Measurements from ENCODE around the gene ZNHIT2.
A peak's percentile ranks its signal among the peaks of the same experiment; 100 is the strongest.

Gene ZNHIT2

GRCh38 chr11:65096926-65097325, 20.6 kb downstream of the ZNHIT2 start:
- TF ChIP-seq CTCF (conservative IDR thresholded peaks at IDR 0.05; ENCODE audit: low read length) = no peak
- no peak for DNase-seq (ENCODE audit: low read depth)
- peak overlapping the region; percentile 85 for H3K4me3 ChIP-seq (ENCODE audit: low read length)

GRCh38 chr11:65095974-65096806, 21.3 kb downstream of the ZNHIT2 start, which contains the start of gene VPS51:
Gene VPS51 (plus strand): TSS chr11:65096214. CDS start chr11:65096251, 37 bp downstream.
- peak; percentile 89 for DNase-seq (ENCODE audit: low read depth)
- H3K4me3 ChIP-seq (ENCODE audit: low read length) = peak within 1 kb of the TSS; percentile 85
- TF ChIP-seq CTCF (conservative IDR thresholded peaks at IDR 0.05; ENCODE audit: low read length) = no peak

- TF ChIP-seq CTCF (conservative IDR thresholded peaks at IDR 0.05; ENCODE audit: low read length) = no peak
- H3K4me3 ChIP-seq (ENCODE audit: low read length) = peak overlapping the region; percentile 85
- no peak for DNase-seq (ENCODE audit: low read depth)
Observed at GRCh38 chr11:65095427-65095826, 22.1 kb downstream of the ZNHIT2 start.

DNA sequence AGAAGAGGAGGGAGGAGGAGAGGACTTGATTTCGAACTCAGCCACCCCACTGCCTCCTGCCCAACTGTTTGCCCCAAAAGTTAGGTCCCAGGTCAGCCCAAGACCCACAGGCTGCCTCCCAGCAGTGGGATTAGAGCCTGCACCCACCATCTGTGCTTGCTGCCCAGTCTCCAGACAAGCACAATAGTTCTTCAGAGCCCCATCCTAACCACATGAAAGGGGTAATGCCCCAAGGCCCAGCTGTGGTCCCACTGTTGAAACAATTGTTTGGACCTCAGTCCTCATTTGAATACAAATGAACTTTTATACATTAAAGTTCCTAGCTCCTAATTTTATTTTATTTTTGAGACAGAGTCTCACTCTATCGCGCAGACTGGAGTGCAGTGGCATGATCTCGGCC, 26.9 kb downstream of the ZNHIT2 start:
- no peak for TF ChIP-seq CTCF (conservative IDR thresholded peaks at IDR 0.05; ENCODE audit: low read length)
- no peak overlapping the region for H3K4me3 ChIP-seq (ENCODE audit: low read length)
- no peak for DNase-seq (ENCODE audit: low read depth)

DNA sequence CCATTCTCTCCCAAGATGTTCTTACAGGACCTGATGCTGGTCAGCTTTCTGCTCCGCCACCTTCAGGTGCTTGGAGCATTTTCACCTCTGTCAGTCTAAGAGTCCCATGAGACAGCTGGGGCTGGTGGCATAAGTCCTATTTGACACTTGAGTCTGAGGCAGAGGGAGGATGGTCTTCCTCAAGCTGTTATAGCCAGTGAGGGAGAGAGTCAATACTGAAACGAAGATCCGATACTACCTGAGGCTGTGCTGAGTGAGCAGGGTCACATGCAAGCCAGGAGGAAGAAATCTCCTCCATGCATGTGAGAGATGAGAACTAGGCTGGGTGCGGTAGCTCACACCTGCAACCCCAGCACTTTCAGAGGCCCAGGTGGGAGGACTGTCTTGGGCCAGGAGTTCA, 27.9 kb downstream of the ZNHIT2 start:
- TF ChIP-seq CTCF (conservative IDR thresholded peaks at IDR 0.05; ENCODE audit: low read length) = no peak
- DNase-seq (ENCODE audit: low read depth) = no peak
- H3K4me3 ChIP-seq (ENCODE audit: low read length) = no peak overlapping the region

DNA sequence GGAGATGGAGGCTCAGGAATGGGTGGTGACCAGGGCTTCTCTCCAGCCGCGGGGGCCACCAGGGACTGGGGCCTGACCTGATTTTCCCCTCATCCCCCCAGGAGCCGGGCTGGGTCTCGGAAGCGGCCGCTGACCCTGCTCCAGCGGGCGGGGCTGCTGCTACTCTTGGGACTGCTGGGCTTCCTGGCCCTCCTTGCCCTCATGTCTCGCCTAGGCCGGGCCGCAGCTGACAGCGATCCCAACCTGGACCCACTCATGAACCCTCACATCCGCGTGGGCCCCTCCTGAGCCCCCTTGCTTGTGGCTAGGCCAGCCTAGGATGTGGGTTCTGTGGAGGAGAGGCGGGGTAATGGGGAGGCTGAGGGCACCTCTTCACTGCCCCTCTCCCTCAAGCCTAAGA, 29.7 kb downstream of the ZNHIT2 start:
- no peak for TF ChIP-seq CTCF (conservative IDR thresholded peaks at IDR 0.05; ENCODE audit: low read length)
- no peak overlapping the region for H3K4me3 ChIP-seq (ENCODE audit: low read length)

GRCh38 chr11:65087216-65087615, 30.3 kb downstream of the ZNHIT2 start:
- no peak overlapping the region for H3K4me3 ChIP-seq (ENCODE audit: low read length)
- TF ChIP-seq CTCF (conservative IDR thresholded peaks at IDR 0.05; ENCODE audit: low read length) = no peak
- DNase-seq (ENCODE audit: low read depth) = no peak

More for the DNA sequence above, 29.7 kb downstream of the ZNHIT2 start:
- no peak for DNase-seq (ENCODE audit: low read depth)

All from AG10803 (cell line).